Kidney tubule cell (primary cell): ENCODE results near the gene VANGL2.

ENCODE experiments used
- DNase-seq: peaks from one replicate; pipeline ENCODE4 v3.0.0-alpha.2; 2018; ENCODE audit warnings: low spot score

Gene VANGL2

DNA sequence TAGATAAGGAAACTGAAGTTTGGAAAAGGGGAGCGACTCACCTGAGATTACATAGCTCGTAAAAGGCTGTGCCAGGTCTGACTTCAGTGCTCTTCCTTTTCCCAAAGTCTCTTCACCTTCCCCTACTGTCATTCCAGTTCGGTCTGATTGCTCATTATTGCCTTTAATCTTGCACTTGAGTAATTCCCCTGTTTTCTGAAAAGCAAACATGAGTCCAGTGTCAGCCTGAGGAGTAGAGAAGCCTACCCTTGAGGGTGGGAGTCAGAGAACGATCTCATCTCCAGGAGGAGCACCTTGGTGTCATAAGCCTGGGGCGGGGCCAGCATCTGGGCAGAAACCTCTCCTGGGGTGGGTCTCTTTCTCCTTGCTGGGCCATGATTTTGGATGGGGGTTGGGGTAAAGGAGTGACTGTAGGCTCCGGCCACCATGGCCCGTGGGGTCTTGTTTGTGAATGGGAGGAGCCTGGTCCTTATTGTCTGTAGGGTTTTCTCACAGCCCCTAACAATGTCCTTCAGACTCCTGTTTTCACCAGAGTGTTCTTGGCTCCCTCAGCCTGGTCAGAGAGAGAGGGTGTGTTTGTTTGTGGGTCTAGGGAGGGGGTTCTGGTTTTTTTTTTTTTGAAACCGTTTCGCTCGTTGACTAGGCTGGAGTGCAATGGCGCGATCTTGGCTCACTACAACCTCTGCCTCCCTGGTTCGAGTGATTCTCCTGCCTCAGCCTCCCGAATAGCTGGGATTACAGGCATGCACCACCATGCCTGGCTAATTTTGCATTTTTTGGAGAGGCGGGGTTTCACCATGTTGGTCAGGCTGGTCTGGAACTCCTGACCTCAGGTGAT, 6.0 kb downstream of the VANGL2 start:
- peak; percentile 21 for DNase-seq

DNA sequence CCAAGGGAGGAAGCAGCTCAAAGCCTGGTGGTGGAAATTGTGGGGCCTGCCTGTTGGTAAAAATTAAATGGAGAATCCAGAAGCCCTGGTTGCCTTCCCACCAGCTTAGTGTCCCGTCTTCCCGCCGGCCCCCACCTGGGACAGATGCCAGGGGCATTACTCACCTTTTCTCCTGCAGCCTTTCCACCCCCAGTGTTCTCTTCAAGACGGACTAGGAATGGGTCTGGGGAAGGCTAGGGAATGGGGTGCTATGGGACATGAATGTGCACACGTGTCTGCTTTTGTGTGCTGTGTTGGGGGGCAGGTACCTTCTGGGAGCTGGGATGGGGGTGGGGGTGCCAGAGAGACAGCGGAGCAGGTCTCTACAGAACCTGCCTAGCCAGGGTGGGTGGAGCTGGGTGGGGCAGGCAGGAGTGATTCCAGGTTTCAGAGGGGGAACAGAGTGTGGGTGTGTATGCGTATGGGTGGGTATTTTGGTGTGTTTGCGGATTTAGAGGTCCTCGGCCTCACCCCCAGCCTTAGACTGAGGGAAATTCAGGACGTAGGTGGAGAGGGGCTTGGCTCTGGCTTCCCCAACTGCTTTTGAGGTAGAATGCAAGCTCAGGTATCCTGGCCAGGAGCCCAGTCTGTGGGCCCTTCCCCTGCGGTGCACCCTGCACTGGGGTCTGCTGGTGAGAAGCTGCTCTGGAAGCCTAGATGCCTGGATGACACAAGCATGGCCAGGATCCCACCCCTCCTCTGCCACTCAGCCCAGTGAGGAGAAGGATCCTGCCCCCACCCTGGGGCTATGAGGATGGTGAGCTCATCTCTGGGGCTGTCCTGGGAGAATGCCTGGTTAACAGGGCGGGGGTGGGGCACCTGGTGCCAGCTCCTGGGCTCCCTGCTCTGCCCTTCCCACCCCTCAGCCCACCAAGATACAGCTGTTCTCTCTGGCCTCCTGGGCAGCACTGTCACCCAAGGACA, 7.8 kb downstream of the VANGL2 start:
- peak; percentile 82 for DNase-seq

DNA sequence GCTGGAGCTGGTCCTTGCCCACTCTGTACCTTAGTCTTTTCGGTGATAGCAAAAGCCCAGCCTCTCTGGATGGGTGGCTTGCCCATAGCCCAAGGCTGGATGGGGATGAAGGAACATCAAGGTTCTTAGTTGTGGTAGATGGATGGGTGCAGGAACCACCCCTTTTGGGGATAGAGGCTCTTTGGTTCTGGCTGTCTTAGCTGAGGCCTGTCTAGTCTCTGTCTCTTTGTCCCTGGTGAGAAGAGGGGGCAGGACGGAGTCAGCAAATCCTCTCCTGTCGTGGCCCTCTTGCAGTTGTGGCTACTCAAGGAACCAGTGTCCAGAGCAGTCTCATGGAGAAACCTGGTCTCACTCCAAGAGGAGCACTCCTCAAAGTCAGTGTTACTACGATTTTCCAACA, 8.5 kb downstream of the VANGL2 start:
- no peak for DNase-seq

DNA sequence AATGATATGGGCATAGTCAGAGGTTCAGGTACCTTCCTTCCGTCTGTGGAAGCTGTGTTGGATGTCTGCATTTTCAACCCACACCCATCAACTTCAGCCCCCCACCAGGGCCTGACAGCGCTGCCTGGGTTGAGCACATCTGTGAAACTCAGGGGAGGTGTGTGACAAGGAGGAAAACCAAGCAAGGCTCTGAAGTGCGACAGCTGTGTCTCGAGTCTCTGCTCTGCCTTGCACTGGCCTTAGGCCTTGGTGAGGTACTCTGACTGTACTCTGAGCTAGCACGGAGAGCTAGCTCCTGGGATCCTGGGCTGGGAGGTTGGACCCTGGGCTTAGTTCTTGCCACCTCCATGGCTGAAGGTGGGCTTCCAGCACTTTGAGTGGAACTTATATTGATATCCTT, 9.1 kb downstream of the VANGL2 start:
- DNase-seq: no peak

DNA sequence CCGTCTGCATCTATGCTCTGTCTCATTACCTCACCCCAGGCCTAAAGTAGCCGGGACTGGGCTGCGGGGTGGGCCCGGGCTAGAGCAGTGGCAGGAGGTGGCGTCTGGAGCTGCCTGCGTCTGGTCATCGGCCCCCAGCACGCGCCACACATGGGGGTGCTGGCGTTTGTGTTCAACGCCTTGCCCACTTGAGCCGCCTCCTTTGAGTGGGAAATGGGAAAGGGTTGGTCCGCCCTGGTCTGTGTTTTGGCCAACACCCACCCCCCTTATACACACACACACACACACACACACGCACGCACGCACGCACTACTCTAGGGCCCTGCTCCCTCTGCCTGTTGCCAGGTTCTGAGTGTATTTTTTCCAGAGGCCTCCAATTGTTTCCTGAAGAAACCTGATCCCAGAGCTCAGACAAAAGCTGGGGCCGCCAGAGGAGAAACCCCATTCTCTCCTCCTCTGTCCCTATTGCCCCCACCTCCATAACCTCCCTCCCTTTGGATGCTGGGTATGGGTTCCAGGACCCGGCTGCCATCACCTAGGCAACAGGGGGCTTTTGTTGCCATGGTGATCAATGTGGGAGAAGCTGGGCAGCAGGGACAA, 10.1 kb downstream of the VANGL2 start:
- DNase-seq: no peak

DNA sequence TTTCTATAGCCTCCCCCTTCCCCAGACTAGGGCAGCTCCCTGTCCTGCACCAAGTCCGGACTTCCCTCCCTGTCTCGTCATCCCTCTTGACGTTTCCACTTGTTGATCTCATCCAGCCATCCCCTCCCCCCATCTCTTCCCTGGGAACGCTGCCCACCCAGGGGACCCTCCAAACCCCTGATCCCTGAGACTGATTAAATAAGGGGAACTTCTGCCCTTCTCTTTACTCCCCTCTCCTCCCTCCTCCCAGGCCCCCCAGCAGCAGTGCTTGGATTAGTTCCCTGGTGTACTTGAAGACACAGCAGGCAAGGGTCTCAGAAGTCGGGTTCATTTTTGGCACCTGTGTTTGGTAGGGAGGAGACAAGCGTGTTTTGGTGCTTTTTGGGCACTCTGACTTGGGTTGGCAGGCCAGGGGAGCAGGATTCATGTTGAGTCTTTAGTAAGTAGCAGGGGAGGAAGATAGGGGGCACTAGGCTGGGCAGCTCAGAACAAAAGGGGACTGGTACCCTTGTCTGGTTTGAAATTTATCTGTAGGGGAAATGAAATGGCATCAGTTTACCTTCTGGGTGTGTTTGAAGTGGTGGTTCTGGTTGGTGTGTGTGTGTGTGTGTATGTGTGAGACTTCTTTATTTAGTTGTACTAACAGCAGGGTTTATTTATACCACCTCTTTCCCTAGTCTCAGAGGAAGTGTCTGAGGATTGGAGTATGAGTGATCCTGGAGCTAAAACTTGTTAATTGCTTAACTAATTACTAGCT, 11.1 kb downstream of the VANGL2 start:
- DNase-seq: no peak

DNA sequence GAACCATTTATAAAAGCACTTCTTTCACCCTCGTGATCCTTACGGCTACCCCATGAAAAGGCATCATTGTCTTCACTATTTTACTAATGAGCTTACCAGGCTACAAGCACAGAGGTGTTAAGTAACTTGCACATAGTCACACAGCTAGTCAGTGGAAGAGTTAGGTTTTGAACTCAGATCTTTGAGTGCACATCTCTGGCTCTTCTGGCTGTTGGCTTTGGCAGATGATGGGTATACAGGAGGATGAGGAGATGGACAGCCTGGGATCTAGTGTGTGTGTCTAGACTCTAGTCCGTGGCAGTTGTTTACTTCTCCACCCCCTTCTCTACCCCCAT, 11.6 kb downstream of the VANGL2 start:
- DNase-seq: no peak

DNA sequence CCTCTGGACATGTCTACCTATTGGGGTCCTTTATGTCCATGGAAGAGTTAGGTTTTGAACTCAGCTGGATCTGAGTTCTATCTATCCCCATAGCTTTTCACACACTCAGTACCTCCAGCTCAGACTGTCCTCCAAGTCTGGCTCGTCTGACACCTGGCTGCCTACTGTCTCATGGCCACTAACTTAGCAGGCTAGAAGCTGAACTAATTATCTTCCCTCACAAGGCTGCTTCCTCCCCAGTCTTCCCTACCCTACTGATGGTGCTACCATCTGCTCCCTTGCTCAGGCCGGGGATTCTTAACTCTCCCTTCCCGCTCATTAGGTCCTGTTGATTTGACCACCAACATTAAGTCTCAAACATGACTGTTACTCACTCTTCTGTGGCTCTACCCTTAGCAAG, 13.4 kb downstream of the VANGL2 start:
- no peak for DNase-seq

DNA sequence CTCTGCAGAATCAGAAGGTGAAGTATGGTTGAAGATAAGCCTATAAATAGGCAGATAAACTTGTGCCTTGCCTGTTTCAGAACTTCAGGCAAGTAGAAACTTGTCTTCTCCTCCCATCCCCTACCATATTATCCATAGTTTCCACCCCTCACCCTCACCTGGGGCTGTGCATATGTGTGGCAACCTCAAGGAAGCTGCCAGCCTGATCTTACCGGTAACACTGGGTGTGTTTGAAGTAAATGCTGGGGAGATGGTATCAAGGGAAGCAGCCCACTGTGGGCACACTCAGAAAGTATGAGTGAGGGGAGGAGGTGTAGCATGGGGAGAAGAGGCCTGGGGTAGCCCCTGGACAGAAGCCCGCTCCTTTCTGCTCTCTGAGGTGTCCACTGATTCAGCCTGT, 14.5 kb downstream of the VANGL2 start:
- no peak for DNase-seq

DNA sequence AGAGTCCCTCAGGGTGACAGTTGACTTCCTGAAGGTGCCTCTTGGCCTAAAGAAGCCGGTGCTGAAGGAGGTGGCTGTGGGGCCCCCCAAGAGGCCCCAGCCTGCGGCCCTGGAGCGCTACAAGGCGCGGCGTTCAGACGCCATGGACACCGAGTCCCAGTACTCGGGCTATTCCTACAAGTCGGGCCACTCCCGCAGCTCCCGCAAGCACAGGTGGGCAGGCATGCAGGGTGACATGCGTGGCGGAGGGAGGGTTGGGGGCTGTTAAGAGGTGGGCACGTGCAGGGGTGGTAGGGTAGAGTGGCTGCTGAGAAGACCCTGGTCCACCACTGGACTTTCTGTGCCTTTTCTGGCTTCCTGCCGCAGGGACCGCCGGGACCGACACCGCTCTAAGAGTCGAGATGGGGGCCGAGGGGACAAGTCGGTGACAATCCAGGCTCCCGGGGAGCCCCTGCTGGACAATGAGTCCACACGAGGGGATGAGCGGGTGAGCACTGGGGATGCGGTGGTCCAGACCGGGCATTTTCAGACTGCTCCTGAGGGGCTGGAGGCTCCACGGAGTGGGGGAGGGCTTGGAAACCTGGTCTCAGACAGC, 15.4 kb downstream of the VANGL2 start:
- no peak for DNase-seq

DNA sequence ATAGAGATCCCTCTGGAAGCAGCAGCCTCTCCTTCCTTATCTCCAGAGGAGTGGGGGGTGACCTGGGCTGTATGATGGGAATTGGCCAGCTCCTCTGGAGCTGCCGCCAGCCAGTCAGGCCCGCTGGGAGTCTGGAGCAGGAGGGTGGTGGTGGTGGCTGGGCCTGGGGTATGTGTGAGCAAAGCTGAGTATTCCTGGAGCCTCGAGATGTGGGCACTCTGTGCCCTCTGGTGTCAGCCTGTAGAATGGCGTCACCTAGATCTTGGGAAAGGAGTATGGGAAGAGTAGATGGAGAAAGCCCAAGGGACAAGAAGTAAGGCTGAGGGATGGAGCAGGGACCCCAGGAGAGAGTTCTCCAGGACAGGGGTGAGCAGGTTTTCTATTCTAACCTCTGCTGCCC, 16.0 kb downstream of the VANGL2 start:
- peak; percentile 62 for DNase-seq

DNA sequence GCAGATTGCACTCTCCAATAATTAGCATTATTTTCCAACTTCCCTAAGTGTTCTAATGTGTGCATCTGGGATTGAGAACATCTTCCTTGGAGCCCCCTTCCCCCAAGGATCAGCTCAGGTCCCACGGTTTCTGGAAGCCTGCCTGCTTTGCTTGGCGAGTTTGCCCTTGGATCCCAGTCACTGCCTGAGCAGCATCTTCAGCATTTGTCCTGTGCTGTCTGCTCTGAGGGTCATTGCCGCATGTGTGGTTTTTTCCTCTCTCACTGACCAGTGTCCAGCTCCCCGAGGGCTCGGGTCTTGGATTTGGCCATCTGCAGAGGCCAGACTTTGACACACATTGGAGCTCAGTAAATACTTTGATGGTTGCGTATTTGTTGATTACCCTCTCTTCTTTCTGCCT, 18.1 kb downstream of the VANGL2 start:
- DNase-seq: no peak

DNA sequence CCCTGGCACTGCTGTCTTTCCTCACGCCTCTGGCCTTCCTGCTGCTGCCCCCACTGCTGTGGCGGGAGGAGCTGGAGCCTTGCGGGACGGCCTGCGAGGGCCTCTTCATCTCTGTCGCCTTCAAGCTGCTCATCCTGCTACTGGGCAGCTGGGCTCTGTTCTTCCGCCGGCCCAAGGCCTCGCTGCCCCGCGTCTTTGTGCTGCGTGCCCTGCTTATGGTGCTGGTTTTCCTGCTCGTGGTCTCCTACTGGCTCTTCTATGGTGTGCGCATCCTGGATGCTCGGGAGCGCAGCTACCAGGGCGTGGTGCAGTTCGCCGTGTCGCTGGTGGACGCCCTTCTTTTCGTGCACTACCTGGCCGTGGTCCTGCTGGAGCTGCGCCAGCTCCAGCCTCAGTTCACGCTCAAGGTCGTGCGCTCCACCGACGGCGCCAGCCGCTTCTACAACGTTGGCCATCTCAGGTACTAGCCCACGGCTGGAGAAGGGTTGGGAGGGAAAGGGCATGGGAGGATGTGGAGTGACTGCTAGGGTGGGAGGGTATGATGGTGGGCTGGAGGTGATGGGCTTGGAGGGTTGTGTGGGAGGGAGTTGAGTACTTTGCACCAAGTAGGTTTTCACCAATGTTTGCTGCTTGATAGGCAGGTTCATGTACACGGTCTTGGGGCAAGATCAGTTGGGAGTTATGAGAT, 18.9 kb downstream of the VANGL2 start:
- DNase-seq: no peak

DNA sequence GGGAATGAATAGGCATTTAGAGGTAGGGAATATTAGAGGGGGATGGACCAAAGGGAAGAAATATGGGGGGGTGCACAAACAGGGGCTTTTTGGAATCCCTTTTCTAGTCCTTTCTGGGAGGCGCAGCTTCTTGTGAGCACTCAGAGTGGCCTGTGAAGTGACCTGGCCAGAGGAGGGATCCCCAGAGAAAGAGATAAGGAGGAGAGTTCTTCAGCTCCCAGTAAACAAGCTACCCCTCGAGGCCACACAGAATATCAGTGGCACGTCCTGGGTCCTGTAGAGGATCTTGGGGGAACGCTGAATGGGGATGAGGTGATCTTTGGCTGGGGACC, 19.4 kb downstream of the VANGL2 start:
- DNase-seq: no peak

DNA sequence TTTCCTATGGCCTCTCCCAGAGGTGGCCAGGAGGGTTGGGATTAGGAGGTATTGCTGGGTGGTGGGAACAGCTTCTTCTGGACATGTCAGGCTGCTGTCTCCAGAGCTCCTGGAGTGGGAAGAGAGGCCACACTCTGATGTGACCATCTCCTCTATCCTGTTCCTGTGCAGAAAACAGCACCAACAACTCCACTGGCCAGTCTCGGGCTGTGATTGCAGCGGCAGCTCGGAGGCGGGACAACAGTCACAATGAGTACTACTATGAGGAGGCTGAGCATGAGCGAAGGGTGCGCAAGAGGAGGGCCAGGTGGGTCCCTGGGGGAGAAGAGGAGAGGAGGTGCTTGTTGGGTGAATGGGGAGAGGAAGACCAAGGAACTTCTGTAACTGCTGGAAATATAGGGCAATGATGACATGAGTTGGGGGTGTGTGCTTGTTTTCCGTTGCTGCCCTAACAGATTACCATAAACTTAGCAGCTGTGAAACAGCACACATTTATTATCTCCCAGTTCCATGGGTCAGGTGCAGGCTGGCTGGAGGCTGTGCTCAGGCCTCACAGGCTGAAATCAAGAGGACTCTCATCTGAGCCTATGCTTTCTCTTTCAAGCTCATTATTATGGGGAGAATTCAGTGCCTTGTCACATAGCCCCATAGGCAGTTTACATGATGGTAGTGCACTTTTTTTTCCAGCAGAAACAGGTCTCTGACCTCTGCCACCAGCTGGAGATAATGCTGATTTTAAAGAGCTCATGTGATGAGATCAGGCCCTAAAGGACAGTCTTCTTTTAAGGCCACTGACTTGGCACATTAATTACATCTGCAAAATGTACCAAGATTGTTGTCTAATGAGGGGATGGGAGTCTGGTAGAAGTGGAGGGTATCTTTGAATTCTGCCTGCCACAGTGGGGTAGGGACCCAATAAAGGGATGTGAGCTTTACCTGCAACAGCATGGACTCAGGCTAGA, 20.8 kb downstream of the VANGL2 start:
- DNase-seq: no peak

DNA sequence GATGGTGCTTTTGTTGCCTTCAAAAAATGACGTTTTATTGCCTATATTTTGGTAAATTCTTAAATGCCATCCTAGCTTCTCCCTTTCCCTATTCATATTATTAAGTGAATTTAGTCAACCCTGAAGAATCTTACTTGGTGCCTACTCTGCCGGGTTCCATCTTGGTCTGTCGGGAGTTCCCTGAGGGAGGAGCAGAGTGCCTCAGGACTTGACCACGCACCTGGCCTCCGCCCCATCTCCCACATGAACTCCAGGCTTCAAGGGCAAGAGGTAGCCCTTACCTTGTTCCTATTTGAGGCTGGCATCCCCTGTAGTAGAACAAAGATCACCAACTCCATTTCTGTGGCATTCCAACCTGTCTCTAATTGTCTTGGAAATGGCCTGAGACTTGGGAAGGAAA, 21.5 kb downstream of the VANGL2 start:
- DNase-seq: no peak

DNA sequence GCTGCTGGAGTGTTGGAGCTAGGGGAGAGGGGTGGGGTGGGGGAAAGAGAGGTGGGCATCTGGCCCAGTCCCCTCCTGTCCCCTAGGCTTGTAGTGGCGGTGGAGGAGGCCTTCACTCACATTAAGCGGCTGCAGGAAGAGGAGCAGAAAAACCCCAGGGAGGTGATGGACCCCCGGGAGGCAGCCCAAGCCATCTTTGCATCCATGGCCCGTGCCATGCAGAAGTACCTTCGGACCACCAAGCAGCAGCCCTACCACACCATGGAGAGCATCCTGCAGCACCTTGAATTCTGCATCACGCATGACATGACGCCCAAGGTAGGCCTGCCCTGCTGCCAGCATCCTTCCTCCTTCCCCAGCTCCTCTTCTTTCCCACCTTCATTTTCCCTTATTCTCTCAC, 23.6 kb downstream of the VANGL2 start:
- DNase-seq: no peak

DNA sequence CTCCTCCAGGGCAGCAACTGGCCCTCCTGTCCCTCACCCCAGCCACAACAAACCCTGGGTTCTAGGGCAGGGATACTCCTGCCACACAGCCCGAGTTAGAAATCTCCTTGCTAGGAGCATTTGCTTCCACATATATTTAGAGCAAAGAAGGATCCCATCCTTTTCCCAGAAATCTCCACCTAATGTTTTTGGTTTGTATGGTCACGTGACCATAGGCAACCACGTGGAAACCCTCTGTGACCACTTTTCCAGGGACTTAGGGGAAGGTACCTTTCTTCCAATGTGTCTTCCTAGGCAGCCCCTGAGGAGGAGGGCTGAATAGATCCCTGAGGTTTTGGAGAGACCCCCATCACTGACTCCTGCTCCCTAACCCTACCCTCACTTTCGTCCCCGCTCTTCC, 25.5 kb downstream of the VANGL2 start:
- DNase-seq: no peak

DNA sequence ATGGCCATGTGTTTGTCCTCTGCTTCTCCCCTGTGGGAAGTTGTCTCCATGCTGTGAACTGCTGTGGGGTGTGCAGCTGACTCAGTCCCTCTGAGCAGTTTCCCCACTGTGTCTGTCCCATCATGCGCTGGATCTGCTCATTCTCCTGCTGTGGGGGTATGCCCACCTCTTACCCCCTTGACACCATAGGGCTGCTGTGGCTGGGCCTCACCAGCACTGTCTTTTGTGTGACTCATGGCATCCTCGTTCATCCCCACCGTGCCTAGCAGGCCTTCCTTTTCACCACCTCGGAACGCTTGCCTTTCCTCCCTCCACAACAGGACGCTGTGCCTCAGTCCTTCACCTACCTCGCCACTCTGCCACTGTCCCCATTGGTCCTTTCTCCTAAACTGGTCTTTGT, 27.3 kb downstream of the VANGL2 start:
- no peak for DNase-seq

DNA sequence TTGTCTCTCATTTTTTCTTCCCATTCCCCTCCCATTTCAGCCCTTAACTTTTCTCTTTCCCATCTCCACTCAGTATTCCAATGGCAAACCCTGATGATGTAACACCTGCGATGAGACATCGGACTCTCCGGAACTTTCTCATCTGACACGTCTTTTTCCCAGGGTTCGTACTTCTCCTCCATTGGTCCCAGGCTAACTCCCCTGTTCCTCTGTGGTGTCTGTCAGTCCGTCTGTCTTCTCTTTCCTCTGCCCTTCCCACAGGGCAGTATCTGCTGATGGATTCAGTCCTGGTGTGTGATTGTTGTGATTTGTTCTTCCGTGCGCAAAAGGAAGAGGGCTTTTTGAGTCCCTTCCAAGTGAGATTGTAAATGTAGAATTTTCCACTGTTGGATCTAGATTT, 27.7 kb downstream of the VANGL2 start:
- no peak for DNase-seq
